A549 (cell line): Measurements from ENCODE around the gene RET.

Experiments
- EHMT2 ChIP-seq: fragments of 200-600 bp; sonication (generic); IDR thresholded peaks from 2 replicates; pipeline ENCODE4 v1.6.1; 2016; ENCODE audit warnings: antibody characterized with exemption, low read depth, mild to moderate bottlenecking, moderate library complexity
- EP300 ChIP-seq, 2 experiments: fragments of >200 bp; sonication (Bioruptor Twin); formaldehyde crosslinking; IDR thresholded peaks; 2 replicates in 1 of 2; 3 replicates in 1 of 2; pipeline ENCODE4 v1.6.1; 2016 to 2017
- FOXS1 ChIP-seq: fragments of 250-450 bp; sonication (Bioruptor Pico); IDR thresholded peaks from 2 replicates; pipeline ENCODE4 v1.5.0; 2020; ENCODE audit warnings: mild to moderate bottlenecking, moderate library complexity
- RFX5 ChIP-seq: fragments of 450-650 bp; IDR thresholded peaks from 2 replicates; pipeline ENCODE4 v1.7.1; 2014; ENCODE audit warnings: antibody characterized with exemption, mild to moderate bottlenecking, moderate library complexity
- TF ChIP-seq, protein P1 (sequence below): fragments of 450-650 bp; IDR thresholded peaks from 2 replicates; pipeline ENCODE4 v1.6.1; 2014; ENCODE audit warnings: antibody characterized with exemption
- TF ChIP-seq, protein P2 (sequence below): IDR thresholded peaks from 2 replicates; pipeline ENCODE4 v1.6.1; 2012

DNA sequence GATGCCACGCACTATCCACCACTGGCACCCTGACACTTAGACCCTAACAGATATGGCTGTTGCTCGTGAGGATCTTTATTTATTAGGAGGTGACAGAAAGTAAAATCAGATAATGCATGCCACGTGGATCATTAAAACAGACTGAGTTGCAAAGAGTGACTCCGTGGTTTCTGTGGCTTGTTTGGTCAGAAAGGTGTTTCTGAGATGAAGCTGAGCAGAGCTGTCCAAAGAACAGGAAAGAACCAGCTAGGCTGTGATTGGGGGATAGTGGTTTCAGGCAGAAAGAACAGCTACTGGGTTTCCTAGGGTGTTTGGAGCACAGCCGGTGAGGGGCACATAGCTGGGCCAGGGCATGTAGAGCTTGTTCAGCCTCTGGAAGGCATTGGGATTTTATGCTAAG is 95.8 kb downstream of the RET start:
- TF ChIP-seq FOXS1 (CRISPR knock-in tag) = no peak
- TF ChIP-seq EHMT2 = no peak
- TF ChIP-seq, protein P1, sequence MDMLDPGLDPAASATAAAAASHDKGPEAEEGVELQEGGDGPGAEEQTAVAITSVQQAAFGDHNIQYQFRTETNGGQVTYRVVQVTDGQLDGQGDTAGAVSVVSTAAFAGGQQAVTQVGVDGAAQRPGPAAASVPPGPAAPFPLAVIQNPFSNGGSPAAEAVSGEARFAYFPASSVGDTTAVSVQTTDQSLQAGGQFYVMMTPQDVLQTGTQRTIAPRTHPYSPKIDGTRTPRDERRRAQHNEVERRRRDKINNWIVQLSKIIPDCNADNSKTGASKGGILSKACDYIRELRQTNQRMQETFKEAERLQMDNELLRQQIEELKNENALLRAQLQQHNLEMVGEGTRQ = no peak
- TF ChIP-seq, protein P2, sequence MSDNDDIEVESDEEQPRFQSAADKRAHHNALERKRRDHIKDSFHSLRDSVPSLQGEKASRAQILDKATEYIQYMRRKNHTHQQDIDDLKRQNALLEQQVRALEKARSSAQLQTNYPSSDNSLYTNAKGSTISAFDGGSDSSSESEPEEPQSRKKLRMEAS = no peak
- TF ChIP-seq RFX5 = no peak
- no peak for TF ChIP-seq EP300 (IDR thresholded peaks at IDR 0.05)
